ENCODE measurements around the gene PPIL1. TPM values are rescaled to one million over a fixed set of nuclear protein-coding genes. Genes with fewer than 3 reads are reported as not detected.
A peak's percentile ranks its signal among the peaks of the same experiment; 100 is the strongest.

PPIL1 gene
- total and polyA plus RNA-seq, 8 donors, result 0.87 to 33.7 (median 17.1) TPM; not detected in 1

- TF ChIP-seq POLR2A (IDR thresholded peaks at IDR 0.05) (no peak), CTCF (IDR thresholded peaks at IDR 0.05) (no peak), EP300 (IDR thresholded peaks at IDR 0.05) (no peak), POLR2AphosphoS5 (IDR thresholded peaks at IDR 0.05) (no peak)
- no peak for DNase-seq
- H3K27me3 ChIP-seq, result no peaks in the 10 kb centered on the region
- peaks cover 9 to 29% (median 16%) of the 10 kb centered on the region in 4 donors for H3K4me1 ChIP-seq
- intact Hi-C loops (cut with DNase I; ENCODE audit: low total_unique reads), result no loop called here
- H3K36me3 ChIP-seq, result no peaks in the 10 kb centered on the region
- peak overlapping the region in 4 of 5 donors; percentile 20 to 69 (median 56) for H3K27ac ChIP-seq
- no peak overlapping the region for H3K4me3 ChIP-seq
- H3K9me3 ChIP-seq, result no peaks in the 10 kb centered on the region
- 83 to 93% (median 86%) methylated on average over 12 to 19 of the region's 19 CpGs for WGBS, 5 donors
These were observed 47.9 kb downstream of the PPIL1 start for GRCh38 chr6:36826520-36827227.

- DNase-seq, result peak in 1 of 2 donors; percentile 51
- no peak overlapping the region for H3K27ac ChIP-seq
- WGBS, 5 donors, result 67 to 85% (median 72%) methylated on average over 8 of the region's 8 CpGs
These were observed 48.6 kb downstream of the PPIL1 start for GRCh38 chr6:36825994-36826393.

GRCh38 chr6:36825452-36825851, 49.2 kb downstream of the PPIL1 start:
- H3K27me3 ChIP-seq, result no peaks in the 10 kb centered on the region
- no peak overlapping the region for H3K4me3 ChIP-seq
- no peaks in the 10 kb centered on the region for H3K9me3 ChIP-seq
- TF ChIP-seq EP300 (IDR thresholded peaks at IDR 0.05) (no peak), POLR2AphosphoS5 (IDR thresholded peaks at IDR 0.05) (no peak), POLR2A (IDR thresholded peaks at IDR 0.05) (no peak), CTCF (IDR thresholded peaks at IDR 0.05) (no peak)
- H3K4me1 ChIP-seq, result peaks cover 7 to 25% (median 14%) of the 10 kb centered on the region in 4 donors
- intact Hi-C loops (cut with DNase I; ENCODE audit: low total_unique reads), result no loop called here
- H3K27ac ChIP-seq, result no peak overlapping the region
- no peak for DNase-seq
- H3K36me3 ChIP-seq, result no peaks in the 10 kb centered on the region
- WGBS, 5 donors, result 79 to 84% (median 81%) methylated on average over 6 of the region's 6 CpGs

More at GRCh38 chr6:36825994-36826393, 48.6 kb downstream of the PPIL1 start:
- Histone ChIP-seq H3K4me1 (peaks cover 9 to 29% (median 16%) of the 10 kb centered on the region in 4 donors), H3K36me3 (no peaks in the 10 kb centered on the region), H3K27me3 (no peaks in the 10 kb centered on the region), H3K4me3 (no peak overlapping the region), H3K9me3 (no peaks in the 10 kb centered on the region)
- TF ChIP-seq CTCF (IDR thresholded peaks at IDR 0.05) (no peak), POLR2A (IDR thresholded peaks at IDR 0.05) (no peak), EP300 (IDR thresholded peaks at IDR 0.05) (no peak)
- intact Hi-C loops (cut with DNase I; ENCODE audit: low total_unique reads), result no loop called here

GRCh38 chr6:36824253-36824652, 50.4 kb downstream of the PPIL1 start:
- DNase-seq, result no peak
- no peaks in the 10 kb centered on the region for H3K36me3 ChIP-seq
- intact Hi-C loops (cut with DNase I; ENCODE audit: low total_unique reads), result no loop called here
- H3K4me3 ChIP-seq, result no peak overlapping the region
- no peaks in the 10 kb centered on the region for H3K9me3 ChIP-seq
- WGBS, 5 donors, result 71 to 89% (median 78%) methylated on average over 7 of the region's 7 CpGs
- H3K4me1 ChIP-seq, result peaks cover 0 to 13% (median 3%) of the 10 kb centered on the region in 4 donors
- H3K27me3 ChIP-seq, result no peaks in the 10 kb centered on the region
- TF ChIP-seq EP300 (IDR thresholded peaks at IDR 0.05), result no peak
- TF ChIP-seq POLR2A (IDR thresholded peaks at IDR 0.05), result no peak
- no peak for TF ChIP-seq CTCF (IDR thresholded peaks at IDR 0.05)
- TF ChIP-seq POLR2AphosphoS5 (IDR thresholded peaks at IDR 0.05), result no peak
- H3K27ac ChIP-seq, result peak overlapping the region in 4 of 5 donors; percentile 18 to 48 (median 28)

All from stomach (tissue), 9 donors.